ENCODE data around the gene TAOK1. TPM values are rescaled to one million over a fixed set of nuclear protein-coding genes. Genes with fewer than 3 reads are reported as not detected.

Gene TAOK1
- total and polyA plus RNA-seq, 9 of the 15 experiments (the other 6 are each of a cell fraction or from before 2014, with no cell fraction given), result 3.2 to 33.1 (median 16.5) TPM

- Histone ChIP-seq H3K9ac (ENCODE audit: insufficient read depth in 1 of 2, low read depth in 2 of 2, low read length in 2 of 2) (peak overlapping the region; percentile 72 to 96), H3K27me3 (ENCODE audit: control insufficient read depth in 2 of 2, insufficient read depth in 2 of 2, low read length in 2 of 2) (no peaks in the 10 kb centered on the region), H3K79me2 (ENCODE audit: control insufficient read depth, insufficient read depth, low read length) (peaks cover 60% of the 10 kb centered on the region), H4K20me1 (replicated peaks; ENCODE audit: control insufficient read depth, insufficient read depth, low read length) (no peaks in the 10 kb centered on the region; the same call in 1 of the 2 replicates), H3K4me2 (ENCODE audit: insufficient read depth, low read length) (peak overlapping the region; percentile 94), H3K9me1 (ENCODE audit: control insufficient read depth, insufficient read depth, low read length) (no peaks in the 10 kb centered on the region), H3K36me3 (ENCODE audit: control insufficient read depth, insufficient read depth, low read length) (no peaks in the 10 kb centered on the region), H3K27ac (ENCODE audit: extremely low read depth, low read depth, low read length) (peak overlapping the region; percentile 70), H3K9me3 (replicated peaks; ENCODE audit: control insufficient read depth, insufficient read depth, low read depth, low read length) (no peaks in the 10 kb centered on the region), H3K4me1 (replicated peaks in 1 of 2; ENCODE audit: control insufficient read depth in 2 of 2, insufficient read depth in 2 of 2, low read length in 2 of 2) (peaks cover 9 to 15% of the 10 kb centered on the region in 2 experiments; a peak in 4 of 5 replicates), H2AFZ (ENCODE audit: low read depth, low read length) (peak overlapping the region; percentile 10; the same call in 1 of the 2 replicates), H3K4me3 (peak overlapping the region; percentile 95)
- in situ Hi-C loops (cut with MboI) (no loop called here), intact Hi-C loops (cut with micrococcal nuclease) (loop anchor here (5.0 kb wide), 1 partner anchor 201 kb away; the partner anchor contains the start of gene ANKRD13B)
- BruUV-seq (replicated peaks), result no TSS peak
- peak; percentile 84 for FAIRE-seq
- CTCF ChIA-PET (ENCODE audit: low intra/inter-chr PET ratio), result interaction anchor here (1.4 kb wide), 1 partner anchor 21 kb away, joined by 5 read pairs; no protein-coding TSS in a partner anchor
- POLR2A ChIA-PET, result interaction anchor here (0.5 to 2.0 kb wide), 7 partner anchors 9 to 677 kb away, joined by 3 to 7 read pairs (median 4); no protein-coding TSS in a partner anchor
- whole genome bisulfite sequencing (ENCODE audit: insufficient coverage, low coverage, missing lambda C conversion rate), result 2% methylated on average over 21 of the region's 28 CpGs
- ATAC-seq, result peak; percentile 71
- DNase-seq (ENCODE audit: extremely low read depth in 1 of 4, low spot score in 3 of 4), result peak in 3 of 4 experiments; percentile 37 to 56 (median 41)
- TF ChIP-seq SRF (CRISPR knock-in tag; IDR thresholded peaks at IDR 0.05) (no peak), FOXK2 (conservative IDR thresholded peaks at IDR 0.05 in 1 of 2, IDR thresholded peaks at IDR 0.05 in 1 of 2; ENCODE audit: low read depth in 2 of 2) (0 out of 4 replicates have a peak, but pooled peaks have one; percentile 40 to 44), ARID4B (CRISPR knock-in tag; IDR thresholded peaks at IDR 0.05) (peak; percentile 0; the same call in 1 of the 2 replicates), CEBPZ (IDR thresholded peaks at IDR 0.05; ENCODE audit: borderline replicate concordance, low read depth, low read length) (no peak), PRDM10 (IDR thresholded peaks at IDR 0.05; ENCODE audit: partially characterized antibody) (peak; percentile 66)
These were observed 878 bp downstream of the TAOK1 start for GRCh38 chr17:29390851-29391631.

All from K562 (cell line).